Measurements from ENCODE around the gene TMEM253. TPM values are rescaled to one million over a fixed set of nuclear protein-coding genes. Genes with fewer than 3 reads are reported as not detected.

Gene TMEM253
- total RNA-seq, 1 experiment from 2014 or later, result 0.49 TPM

DNA sequence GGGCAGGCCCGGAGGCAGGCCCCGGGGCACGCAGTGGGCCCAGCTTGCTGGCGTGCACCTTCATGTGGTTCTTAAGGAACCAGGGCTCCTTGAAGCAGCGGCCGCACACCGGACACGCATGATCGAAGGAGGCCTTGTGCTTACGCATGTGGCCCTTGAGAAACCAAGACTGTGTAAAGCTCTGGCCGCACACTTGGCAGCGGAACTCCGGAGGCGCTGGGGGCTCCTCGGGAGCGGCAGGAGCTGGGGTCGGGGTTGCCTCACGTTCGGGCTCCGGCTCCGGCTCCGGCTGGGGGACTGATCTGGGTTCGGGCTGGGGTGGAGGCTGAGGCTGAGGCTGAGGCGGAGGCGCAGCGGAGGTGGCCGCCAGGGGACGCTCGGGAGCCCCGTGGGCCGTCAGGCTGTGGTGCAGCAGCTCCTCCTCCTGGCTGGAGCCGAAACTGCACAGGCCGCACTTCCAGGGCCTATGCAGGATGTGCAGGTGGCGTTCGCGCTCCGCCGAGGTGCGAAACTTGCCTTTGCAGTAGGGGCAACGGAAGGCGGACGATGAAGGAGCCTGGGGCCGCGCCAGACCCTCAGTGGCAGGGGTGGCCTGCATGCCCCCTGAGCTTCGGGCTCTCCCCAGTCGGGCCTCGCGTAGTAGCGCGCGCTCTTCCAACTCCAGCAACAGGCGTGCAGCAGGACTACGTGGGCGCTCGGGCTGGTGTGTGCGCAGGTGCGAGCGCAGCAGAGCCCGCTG lies 8.4 kb upstream of the TMEM253 start:
- no peaks in the 10 kb centered on the region for H3K27me3 ChIP-seq (replicated peaks; ENCODE audit: insufficient read depth, low read depth, low read length, poor library complexity)
- peak overlapping the region; percentile 60 for H3K27ac ChIP-seq (ENCODE audit: low read depth, low read length, poor library complexity, severe bottlenecking)
- no peak overlapping the region for H3K4me3 ChIP-seq (ENCODE audit: low read depth, low read length, poor library complexity, severe bottlenecking)
- no peaks in the 10 kb centered on the region for H3K9me3 ChIP-seq (ENCODE audit: low read depth, low read length, poor library complexity, severe bottlenecking)
- POLR2A ChIA-PET (ENCODE audit: low non-redundant PET), result interaction anchor here (0.6 kb wide), 1 partner anchor 78 kb away, joined by 3 read pairs; no protein-coding TSS in a partner anchor
- TF ChIP-seq CTCF (conservative IDR thresholded peaks at IDR 0.05; ENCODE audit: low read depth, low read length), result peak; percentile 100
- no peak for TF ChIP-seq EZH2 (IDR thresholded peaks at IDR 0.05; ENCODE audit: borderline replicate concordance, low read depth, low read length, poor library complexity, severe bottlenecking)
- peaks cover 56% of the 10 kb centered on the region for H3K36me3 ChIP-seq (ENCODE audit: insufficient read depth, low read length, poor library complexity, severe bottlenecking)
- peaks cover 46% of the 10 kb centered on the region for H3K4me1 ChIP-seq (ENCODE audit: insufficient read depth, low read length, poor library complexity, severe bottlenecking)
- no TSS peak for BruUV-seq (replicated peaks)
- intact Hi-C loops (cut with micrococcal nuclease; ENCODE audit: unreplicated experiment), result loop anchor here (1.0 kb wide), 3 partner anchors 12 to 78 kb away; no protein-coding TSS in a partner anchor
- DNase-seq (ENCODE audit: low spot score), result peak; percentile 74
- CTCF ChIA-PET, result interaction anchor here (0.5 to 3.4 kb wide), 8 partner anchors 9 to 395 kb away, joined by 3 to 31 read pairs (median 12); partner anchors contain the start of gene TMEM253

DNA sequence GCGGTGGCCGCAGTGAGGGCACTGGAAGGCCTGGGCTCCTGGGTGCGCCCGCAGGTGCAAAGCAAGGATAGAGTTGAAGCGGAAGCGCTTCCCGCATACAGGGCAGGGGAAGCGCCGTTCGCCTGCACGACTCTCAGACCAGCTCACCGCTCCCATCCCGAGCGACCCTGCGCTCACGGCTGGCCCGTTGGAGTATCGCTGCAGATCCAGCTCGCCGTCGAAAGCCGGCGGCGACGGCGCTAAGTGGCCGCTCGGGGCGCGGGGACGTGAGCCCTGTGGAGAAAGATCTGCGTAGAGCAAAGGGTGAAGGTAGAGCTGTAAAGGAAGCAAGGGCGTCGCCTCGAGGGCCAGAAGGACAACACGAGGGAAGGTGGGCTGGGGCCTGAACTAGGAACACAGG lies 7.8 kb upstream of the TMEM253 start:
- Histone ChIP-seq H3K36me3 (ENCODE audit: insufficient read depth, low read length, poor library complexity, severe bottlenecking) (peaks cover 53% of the 10 kb centered on the region), H3K27me3 (replicated peaks; ENCODE audit: insufficient read depth, low read depth, low read length, poor library complexity) (no peaks in the 10 kb centered on the region), H3K27ac (ENCODE audit: low read depth, low read length, poor library complexity, severe bottlenecking) (peak overlapping the region; percentile 60), H3K4me1 (ENCODE audit: insufficient read depth, low read length, poor library complexity, severe bottlenecking) (peaks cover 46% of the 10 kb centered on the region), H3K4me3 (ENCODE audit: low read depth, low read length, poor library complexity, severe bottlenecking) (no peak overlapping the region), H3K9me3 (ENCODE audit: low read depth, low read length, poor library complexity, severe bottlenecking) (no peaks in the 10 kb centered on the region)
- DNase-seq (ENCODE audit: low spot score), result no peak
- ChIA-PET POLR2A (ENCODE audit: low non-redundant PET) (no interaction called here), CTCF (interaction anchor here (0.7 to 3.4 kb wide), 6 partner anchors 12 to 78 kb away, joined by 4 to 31 read pairs (median 19); no protein-coding TSS in a partner anchor)
- BruUV-seq (replicated peaks), result no TSS peak
- no peak for TF ChIP-seq EZH2 (IDR thresholded peaks at IDR 0.05; ENCODE audit: borderline replicate concordance, low read depth, low read length, poor library complexity, severe bottlenecking)
- TF ChIP-seq CTCF (conservative IDR thresholded peaks at IDR 0.05; ENCODE audit: low read depth, low read length), result no peak
- intact Hi-C loops (cut with micrococcal nuclease; ENCODE audit: unreplicated experiment), result no loop called here

- Histone ChIP-seq H3K27me3 (replicated peaks; ENCODE audit: insufficient read depth, low read depth, low read length, poor library complexity) (no peaks in the 10 kb centered on the region), H3K4me3 (ENCODE audit: low read depth, low read length, poor library complexity, severe bottlenecking) (peak overlapping the region; percentile 34), H3K36me3 (ENCODE audit: insufficient read depth, low read length, poor library complexity, severe bottlenecking) (peaks cover 43% of the 10 kb centered on the region), H3K9me3 (ENCODE audit: low read depth, low read length, poor library complexity, severe bottlenecking) (no peaks in the 10 kb centered on the region), H3K4me1 (ENCODE audit: insufficient read depth, low read length, poor library complexity, severe bottlenecking) (peaks cover 46% of the 10 kb centered on the region), H3K27ac (ENCODE audit: low read depth, low read length, poor library complexity, severe bottlenecking) (peak overlapping the region; percentile 60)
- no TSS peak for BruUV-seq (replicated peaks)
- peak; percentile 94 for DNase-seq (ENCODE audit: low spot score)
- ChIA-PET POLR2A (ENCODE audit: low non-redundant PET) (interaction anchor here (0.5 to 1.0 kb wide), 2 partner anchors 22 to 25 kb away, joined by 3 to 15 read pairs; no protein-coding TSS in a partner anchor), CTCF (interaction anchor here (0.5 to 3.4 kb wide), 9 partner anchors 8 to 79 kb away, joined by 4 to 32 read pairs (median 10); partner anchors contain the start of gene ARHGEF40)
- intact Hi-C loops (cut with micrococcal nuclease; ENCODE audit: unreplicated experiment), result no loop called here
- TF ChIP-seq EZH2 (IDR thresholded peaks at IDR 0.05; ENCODE audit: borderline replicate concordance, low read depth, low read length, poor library complexity, severe bottlenecking), result no peak
- peak; percentile 62 for TF ChIP-seq CTCF (conservative IDR thresholded peaks at IDR 0.05; ENCODE audit: low read depth, low read length)
Observed at GRCh38 chr14:21093769-21094681, 6.8 kb upstream of the TMEM253 start.

Data from A673 (cell line).